A673 (cell line): Measurements from ENCODE around the gene DNTT. TPM values are rescaled to one million over a fixed set of nuclear protein-coding genes. Genes with fewer than 3 reads are reported as not detected.

Source experiments
- BruUV-seq: library from RNA; stranded (reverse); fragments of 400-500 nt; replicated peaks from 2 replicates; lab custom pipeline; 2021; lab: Mats Ljungman, UMichigan
- CTCF ChIA-PET: fragments of 300-600 bp; sonication (Branson Sonifier 250); formaldehyde crosslinking; loops from one replicate; lab custom pipeline; 2022; ENCODE audit warnings: antibody characterized with exemption; lab: Charles Lee
- POLR2A ChIA-PET: fragments of 300-600 bp; sonication (Branson Sonifier 250); formaldehyde crosslinking; loops from one replicate; lab custom pipeline; 2022; ENCODE audit warnings: antibody characterized with exemption; ENCODE audit not compliant: low non-redundant PET; lab: Charles Lee
- DNase-seq: peaks from one replicate; pipeline ENCODE4 v3.0.0-alpha.2; 2015; ENCODE audit warnings: low spot score
- H3K27ac ChIP-seq: fragments of 200-600 bp; sonication (generic); 2 replicates; pipeline ENCODE4 v1.5.1; 2016; ENCODE audit warnings: mixed run types, low read depth, mild to moderate bottlenecking, mixed read lengths, antibody characterized with exemption, low read length; ENCODE audit not compliant: poor library complexity, severe bottlenecking
- H3K27me3 ChIP-seq: fragments of 200-600 bp; sonication (generic); replicated peaks from 2 replicates; pipeline ENCODE4 v1.6.1; 2017; ENCODE audit warnings: mixed run types, low read depth, mild to moderate bottlenecking, mixed read lengths, antibody characterized with exemption, low read length; ENCODE audit not compliant: insufficient read depth, poor library complexity
- H3K36me3 ChIP-seq: fragments of 200-600 bp; sonication (generic); 2 replicates; pipeline ENCODE4 v1.6.1; 2016; ENCODE audit warnings: mixed run types, mild to moderate bottlenecking, mixed read lengths, antibody characterized with exemption, low read length; ENCODE audit not compliant: insufficient read depth, poor library complexity, severe bottlenecking
- H3K4me1 ChIP-seq: fragments of 200-600 bp; sonication (generic); 2 replicates; pipeline ENCODE4 v1.6.1; 2017; ENCODE audit warnings: mixed run types, mild to moderate bottlenecking, mixed read lengths, antibody characterized with exemption, low read length; ENCODE audit not compliant: insufficient read depth, poor library complexity, severe bottlenecking
- H3K4me3 ChIP-seq: fragments of 200-600 bp; sonication (generic); 2 replicates; pipeline ENCODE4 v1.5.1; 2016; ENCODE audit warnings: low read depth, mixed run types, mild to moderate bottlenecking, mixed read lengths, low read length; ENCODE audit not compliant: poor library complexity, severe bottlenecking
- H3K9me3 ChIP-seq: fragments of 200-600 bp; sonication (generic); 2 replicates; pipeline ENCODE4 v1.6.1; 2016; ENCODE audit warnings: mixed run types, low read depth, mild to moderate bottlenecking, mixed read lengths, antibody characterized with exemption, low read length; ENCODE audit not compliant: poor library complexity, severe bottlenecking
- CTCF ChIP-seq: fragments of 300-800, 200-600 bp; sonication (generic); conservative IDR thresholded peaks from 2 replicates; pipeline ENCODE4 v1.5.1; 2017; ENCODE audit warnings: low read depth, mild to moderate bottlenecking, antibody characterized with exemption, low read length, moderate library complexity, mixed read lengths
- EZH2 ChIP-seq: fragments of 200-600 bp; sonication (generic); IDR thresholded peaks from 2 replicates; pipeline ENCODE4 v1.6.1; 2017; ENCODE audit warnings: borderline replicate concordance, low read depth, mild to moderate bottlenecking, mixed read lengths, antibody characterized with exemption, low read length; ENCODE audit not compliant: poor library complexity, severe bottlenecking
- intact Hi-C: fragments of 100-400 bp; cut with micrococcal nuclease; formaldehyde crosslinking; loops from one replicate; pipeline ENCODE4 v1.10.0; 2022; ENCODE audit not compliant: unreplicated experiment
- total RNA-seq: library from RNA; stranded (reverse); gene quantifications from 2 replicates; pipeline ENCODE4 v1.2.3, GENCODE V29; 2021

DNTT gene
- total RNA-seq, 1 experiment from 2014 or later: not detected

GRCh38 chr10:96369890-96370583 lies 65.8 kb downstream of the DNTT start:
- Histone ChIP-seq H3K36me3 (no peaks in the 10 kb centered on the region), H3K4me3 (no peak overlapping the region), H3K9me3 (no peaks in the 10 kb centered on the region), H3K27ac (no peak overlapping the region), H3K4me1 (no peaks in the 10 kb centered on the region), H3K27me3 (no peaks in the 10 kb centered on the region)
- intact Hi-C loops: loop anchor here (10.0 kb wide), 1 partner anchor 275 kb away; no protein-coding TSS in a partner anchor
- CTCF ChIA-PET: interaction anchor here (1.0 to 1.5 kb wide), 2 partner anchors 141 to 656 kb away, joined by 4 to 7 read pairs; no protein-coding TSS in a partner anchor
- TF ChIP-seq EZH2: no peak
- no peak for TF ChIP-seq CTCF
- no peak for DNase-seq
- BruUV-seq: no TSS peak
- POLR2A ChIA-PET: no interaction called here

- DNase-seq: peak; percentile 69
- ChIA-PET CTCF (interaction anchor here (0.6 to 1.5 kb wide), 4 partner anchors 141 to 1410 kb away, joined by 3 to 7 read pairs (median 5); partner anchors contain the start of gene TLL2), POLR2A (no interaction called here)
- no peaks in the 10 kb centered on the region for H3K4me1 ChIP-seq
- no peaks in the 10 kb centered on the region for H3K36me3 ChIP-seq
- no peaks in the 10 kb centered on the region for H3K27me3 ChIP-seq
- TF ChIP-seq EZH2 (no peak), CTCF (peak; percentile 88)
- H3K9me3 ChIP-seq: no peaks in the 10 kb centered on the region
- H3K4me3 ChIP-seq: no peak overlapping the region
- no peak overlapping the region for H3K27ac ChIP-seq
- intact Hi-C loops: loop anchor here (10.0 kb wide), 1 partner anchor 274 kb away; no protein-coding TSS in a partner anchor
- BruUV-seq: no TSS peak
These were observed 66.4 kb downstream of the DNTT start for GRCh38 chr10:96370584-96371157.

- BruUV-seq: no TSS peak
- TF ChIP-seq CTCF (no peak), EZH2 (no peak)
- no peaks in the 10 kb centered on the region for H3K9me3 ChIP-seq
- no peaks in the 10 kb centered on the region for H3K27me3 ChIP-seq
- H3K36me3 ChIP-seq: no peaks in the 10 kb centered on the region
- ChIA-PET POLR2A (no interaction called here), CTCF (no interaction called here)
- H3K4me1 ChIP-seq: no peaks in the 10 kb centered on the region
- no peak overlapping the region for H3K4me3 ChIP-seq
- H3K27ac ChIP-seq: no peak overlapping the region
- DNase-seq: no peak
- intact Hi-C loops: loop anchor here (10.0 kb wide), 1 partner anchor 273 kb away; no protein-coding TSS in a partner anchor
These were observed 67.1 kb downstream of the DNTT start for GRCh38 chr10:96371356-96371755.
